ENCODE data around the gene CELSR3. TPM values are rescaled to one million over a fixed set of nuclear protein-coding genes. Genes with fewer than 3 reads are reported as not detected.

CELSR3 gene
- total RNA-seq, 2 experiments from 2014 or later = 4.9 to 5.0 TPM

DNA sequence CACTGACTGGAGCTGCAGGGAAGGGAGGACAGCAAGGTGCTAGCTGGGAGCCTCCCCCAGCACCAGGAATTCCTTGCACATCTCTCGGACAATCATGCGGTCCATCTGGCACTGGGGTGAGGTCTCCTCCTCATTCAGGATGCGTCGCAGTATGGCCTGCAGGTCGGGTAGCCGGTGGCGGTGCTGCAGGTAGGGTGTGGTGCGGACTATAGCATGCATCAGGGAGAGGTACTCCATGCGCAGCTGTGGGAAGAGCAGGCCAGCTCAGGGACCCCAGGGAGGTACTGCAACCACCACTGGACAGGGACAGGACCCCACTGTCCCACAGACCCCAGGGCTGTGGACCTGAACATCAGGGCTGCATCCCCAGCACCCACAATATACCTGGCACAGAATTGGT, 11.8 kb upstream of the CELSR3 start:
- ATAC-seq (ENCODE audit: poor library complexity) = no peak
- Mint-ChIP-seq H3K9me3 (no peaks in the 10 kb centered on the region), H3K36me3 (ENCODE audit: low read depth) (peaks cover 26% of the 10 kb centered on the region), H3K27me3 (no peaks in the 10 kb centered on the region), H3K27ac (no peak overlapping the region), H3K4me1 (ENCODE audit: low read depth) (peaks cover 4% of the 10 kb centered on the region), H3K4me3 (no peak overlapping the region)
- no peak for DNase-seq
- TF ChIP-seq, protein P1, sequence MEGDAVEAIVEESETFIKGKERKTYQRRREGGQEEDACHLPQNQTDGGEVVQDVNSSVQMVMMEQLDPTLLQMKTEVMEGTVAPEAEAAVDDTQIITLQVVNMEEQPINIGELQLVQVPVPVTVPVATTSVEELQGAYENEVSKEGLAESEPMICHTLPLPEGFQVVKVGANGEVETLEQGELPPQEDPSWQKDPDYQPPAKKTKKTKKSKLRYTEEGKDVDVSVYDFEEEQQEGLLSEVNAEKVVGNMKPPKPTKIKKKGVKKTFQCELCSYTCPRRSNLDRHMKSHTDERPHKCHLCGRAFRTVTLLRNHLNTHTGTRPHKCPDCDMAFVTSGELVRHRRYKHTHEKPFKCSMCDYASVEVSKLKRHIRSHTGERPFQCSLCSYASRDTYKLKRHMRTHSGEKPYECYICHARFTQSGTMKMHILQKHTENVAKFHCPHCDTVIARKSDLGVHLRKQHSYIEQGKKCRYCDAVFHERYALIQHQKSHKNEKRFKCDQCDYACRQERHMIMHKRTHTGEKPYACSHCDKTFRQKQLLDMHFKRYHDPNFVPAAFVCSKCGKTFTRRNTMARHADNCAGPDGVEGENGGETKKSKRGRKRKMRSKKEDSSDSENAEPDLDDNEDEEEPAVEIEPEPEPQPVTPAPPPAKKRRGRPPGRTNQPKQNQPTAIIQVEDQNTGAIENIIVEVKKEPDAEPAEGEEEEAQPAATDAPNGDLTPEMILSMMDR (IDR thresholded peaks at IDR 0.05) = no peak
- Histone ChIP-seq H3K27me3 (ENCODE audit: control insufficient read depth in 1 of 2, insufficient read depth in 2 of 2, low read length in 2 of 2) (no peaks in the 10 kb centered on the region), H3K36me3 (ENCODE audit: insufficient read depth, low read length) (peaks cover 17% of the 10 kb centered on the region), H3K9me3 (ENCODE audit: control insufficient read depth in 1 of 2, insufficient read depth in 1 of 2, low read length in 2 of 2) (no peaks in the 10 kb centered on the region), H3K27ac (ENCODE audit: low read depth in 1 of 2, low read length in 2 of 2) (no peak overlapping the region), H3K4me3 (ENCODE audit: low read length) (no peak overlapping the region), H3K4me1 (ENCODE audit: insufficient read depth, low read length) (peaks cover 2% of the 10 kb centered on the region)
- ChIA-PET CTCF (interaction anchor here (1.6 kb wide), 1 partner anchor 11 kb away, joined by 4 read pairs; the partner anchor contains the start of gene NCKIPSD), POLR2A (no interaction called here)
- intact Hi-C loops (cut with DNase I, micrococcal nuclease) = no loop called here

DNA sequence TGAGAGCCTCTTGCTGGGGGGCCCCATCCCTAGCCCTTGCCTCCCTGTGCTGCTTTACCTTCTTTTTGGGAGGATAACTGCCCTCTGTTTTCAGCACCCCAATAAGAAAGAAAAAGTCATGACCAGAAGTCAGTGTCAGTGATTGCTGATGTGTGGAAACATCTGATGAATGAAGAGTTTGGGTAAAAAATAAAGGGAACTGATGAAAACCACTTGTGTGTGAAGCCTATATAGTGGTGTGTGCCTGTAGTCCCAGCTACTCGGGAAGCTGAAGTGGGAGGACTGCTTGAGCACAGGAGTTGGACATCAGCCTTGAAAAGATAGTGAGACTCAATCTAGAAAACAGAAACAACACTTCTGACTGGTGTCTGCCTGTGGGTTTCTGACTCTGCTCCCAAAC, 9.8 kb upstream of the CELSR3 start:
- POLR2A ChIA-PET = no interaction called here

DNA sequence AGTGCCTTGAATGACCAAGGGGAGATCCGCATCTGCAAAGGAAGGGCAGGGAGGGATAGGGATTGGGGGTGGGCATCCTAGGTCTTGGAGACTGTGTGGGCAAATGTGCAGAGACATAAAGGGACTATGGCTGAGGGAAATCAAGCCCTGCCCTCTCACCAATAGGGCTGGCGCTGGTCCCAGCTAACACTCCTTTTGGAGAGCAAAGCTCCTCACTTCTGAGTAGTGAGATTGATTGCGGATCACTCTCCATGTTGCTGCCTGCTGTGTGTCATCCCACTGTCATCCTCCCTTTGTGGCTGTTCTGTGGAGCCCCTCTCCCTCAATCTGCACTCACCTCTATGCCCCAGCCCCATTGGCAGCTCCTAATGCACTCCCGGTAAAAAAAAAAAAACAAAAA, 2.2 kb upstream of the CELSR3 start:
- TF ChIP-seq, protein P1 (IDR thresholded peaks at IDR 0.05) = no peak
- H3K4me3 Mint-ChIP-seq = no peak overlapping the region
- no peaks in the 10 kb centered on the region for H3K36me3 Mint-ChIP-seq (ENCODE audit: low read depth)
- H3K9me3 ChIP-seq (ENCODE audit: control insufficient read depth in 1 of 2, insufficient read depth in 1 of 2, low read length in 2 of 2) = peaks cover 0 to 41% of the 10 kb centered on the region in 2 experiments
- no peak overlapping the region for H3K27ac Mint-ChIP-seq
- no peak for DNase-seq
- ChIA-PET CTCF (interaction anchor here (1.2 kb wide), 1 partner anchor 21 kb away, joined by 4 read pairs; the partner anchor contains the start of gene NCKIPSD), POLR2A (interaction anchor here (0.6 kb wide), 1 partner anchor 12 kb away, joined by 3 read pairs; no protein-coding TSS in a partner anchor)
- ATAC-seq (ENCODE audit: poor library complexity) = no peak
- peaks cover 31 to 37% of the 10 kb centered on the region in 2 experiments for H3K27me3 ChIP-seq (ENCODE audit: control insufficient read depth in 1 of 2, insufficient read depth in 2 of 2, low read length in 2 of 2)
- H3K27ac ChIP-seq (ENCODE audit: low read depth in 1 of 2, low read length in 2 of 2) = no peak overlapping the region
- intact Hi-C loops (cut with DNase I, micrococcal nuclease) = no loop called here
- peaks cover 36% of the 10 kb centered on the region for H3K4me1 ChIP-seq (ENCODE audit: insufficient read depth, low read length)
- H3K9me3 Mint-ChIP-seq = no peaks in the 10 kb centered on the region
- H3K27me3 Mint-ChIP-seq = peaks cover 35% of the 10 kb centered on the region
- H3K4me3 ChIP-seq (ENCODE audit: low read length) = no peak overlapping the region
- no peaks in the 10 kb centered on the region for H3K4me1 Mint-ChIP-seq (ENCODE audit: low read depth)
- H3K36me3 ChIP-seq (ENCODE audit: insufficient read depth, low read length) = no peaks in the 10 kb centered on the region

More for the DNA sequence above, 9.8 kb upstream of the CELSR3 start:
- no peak overlapping the region for H3K27ac ChIP-seq (ENCODE audit: low read depth in 1 of 2, low read length in 2 of 2)
- intact Hi-C loops (cut with DNase I, micrococcal nuclease) = no loop called here
- Mint-ChIP-seq H3K4me1 (ENCODE audit: low read depth) (no peaks in the 10 kb centered on the region), H3K4me3 (no peak overlapping the region), H3K9me3 (no peaks in the 10 kb centered on the region), H3K36me3 (ENCODE audit: low read depth) (peaks cover 10% of the 10 kb centered on the region), H3K27me3 (no peaks in the 10 kb centered on the region), H3K27ac (no peak overlapping the region)
- ATAC-seq (ENCODE audit: poor library complexity) = no peak
- H3K4me3 ChIP-seq (ENCODE audit: low read length) = no peak overlapping the region
- no peaks in the 10 kb centered on the region for H3K27me3 ChIP-seq (ENCODE audit: control insufficient read depth in 1 of 2, insufficient read depth in 2 of 2, low read length in 2 of 2)
- CTCF ChIA-PET = no interaction called here
- no peak for DNase-seq
- peaks cover 3% of the 10 kb centered on the region for H3K36me3 ChIP-seq (ENCODE audit: insufficient read depth, low read length)
- no peaks in the 10 kb centered on the region for H3K9me3 ChIP-seq (ENCODE audit: control insufficient read depth in 1 of 2, insufficient read depth in 1 of 2, low read length in 2 of 2)
- TF ChIP-seq, protein P1 (IDR thresholded peaks at IDR 0.05) = no peak
- H3K4me1 ChIP-seq (ENCODE audit: insufficient read depth, low read length) = no peaks in the 10 kb centered on the region
